HG03442 (cell line): ENCODE data around the gene ZNF292.
A peak's percentile ranks its signal among the peaks of the same experiment; 100 is the strongest.
"Not testable (repeated sequence)": the region's sequence is repeated elsewhere in the genome, so short reads cannot be mapped to it uniquely, and the experiment has no call there.

Experiments used
- ATAC-seq: cut with Tn5 transposase; IDR thresholded peaks from one replicate; pipeline ENCODE4 v1.9.1; 2021; ENCODE audit warnings: mild to moderate bottlenecking, moderate library complexity; ENCODE audit not compliant: unreplicated experiment

Gene ZNF292

GRCh38 chr6:87157596-87157995, 2.2 kb downstream of the ZNF292 start:
- not testable (repeated sequence) for ATAC-seq

- ATAC-seq = no peak
These were observed 5.9 kb downstream of the ZNF292 start for GRCh38 chr6:87161299-87161698.

- peak; percentile 44 for ATAC-seq
These were observed 8.6 kb downstream of the ZNF292 start for GRCh38 chr6:87164004-87164403.

GRCh38 chr6:87164506-87164905, 9.1 kb downstream of the ZNF292 start:
- ATAC-seq = peak; percentile 12

- ATAC-seq = no peak
These were observed 9.8 kb downstream of the ZNF292 start for GRCh38 chr6:87165185-87165584.

DNA sequence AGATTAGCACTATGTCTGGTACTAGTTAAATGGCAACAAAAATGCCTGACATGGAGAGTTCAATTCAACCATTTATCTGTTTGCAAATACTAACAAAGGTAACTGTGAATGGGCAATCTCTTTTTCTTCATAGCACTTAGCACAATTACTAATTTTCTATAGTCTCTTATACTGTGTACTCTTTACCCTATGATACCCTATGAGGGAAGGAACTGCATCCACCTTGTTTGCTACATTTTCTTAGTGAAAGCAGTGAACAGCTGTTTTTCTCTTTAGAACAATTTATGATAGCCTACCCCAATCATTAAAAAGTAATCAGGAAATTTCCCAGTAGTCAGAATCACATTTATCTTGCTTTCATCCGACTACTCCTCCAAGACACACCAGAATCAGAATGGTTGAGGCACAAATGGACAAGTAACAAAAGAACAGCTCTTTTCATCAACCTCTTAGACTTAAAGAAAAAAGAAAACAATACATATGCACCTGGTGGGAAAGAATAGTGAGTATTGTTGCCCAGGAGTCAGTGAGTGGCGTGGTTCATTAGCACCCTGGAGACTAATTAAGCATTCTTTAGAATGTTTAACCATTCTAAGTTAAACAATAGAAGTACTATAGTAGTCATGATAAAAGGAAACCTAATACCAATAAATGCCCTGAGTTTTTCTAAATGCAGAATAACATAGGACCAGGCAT, 16.7 kb downstream of the ZNF292 start:
- no peak for ATAC-seq

GRCh38 chr6:87174078-87174579, 18.8 kb downstream of the ZNF292 start:
- no peak for ATAC-seq

- ATAC-seq = no peak
These were observed 21.1 kb downstream of the ZNF292 start for GRCh38 chr6:87176493-87176892.

DNA sequence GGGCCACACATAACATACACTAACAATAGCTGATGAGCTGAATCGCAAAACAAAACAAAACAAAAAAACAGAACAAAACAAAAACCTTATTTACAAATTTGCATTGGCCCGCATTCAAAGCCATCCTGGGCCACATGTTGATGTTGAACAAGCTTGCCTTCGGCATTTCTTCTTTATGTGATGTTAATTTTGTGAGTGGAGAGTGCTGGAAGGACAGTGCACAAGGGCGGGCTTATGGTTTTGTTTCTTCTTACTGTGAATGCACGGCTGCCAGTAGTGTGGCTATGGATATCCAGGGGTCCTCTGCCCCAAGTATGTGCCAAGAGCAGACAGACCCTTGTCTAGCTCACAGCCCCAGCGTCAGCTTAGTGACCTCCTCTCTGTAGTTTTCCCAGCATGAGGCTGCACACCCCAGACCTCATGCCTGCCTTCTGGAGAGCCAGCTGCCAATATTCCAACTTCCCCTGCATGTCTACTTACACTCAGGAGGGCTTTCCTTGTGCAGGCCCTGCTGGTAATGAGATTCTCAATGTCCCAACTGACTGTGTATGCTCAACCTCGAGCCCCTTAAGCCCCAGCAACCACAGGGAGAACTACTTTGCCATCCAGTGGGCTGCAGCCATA, 24.9 kb downstream of the ZNF292 start:
- ATAC-seq = no peak

DNA sequence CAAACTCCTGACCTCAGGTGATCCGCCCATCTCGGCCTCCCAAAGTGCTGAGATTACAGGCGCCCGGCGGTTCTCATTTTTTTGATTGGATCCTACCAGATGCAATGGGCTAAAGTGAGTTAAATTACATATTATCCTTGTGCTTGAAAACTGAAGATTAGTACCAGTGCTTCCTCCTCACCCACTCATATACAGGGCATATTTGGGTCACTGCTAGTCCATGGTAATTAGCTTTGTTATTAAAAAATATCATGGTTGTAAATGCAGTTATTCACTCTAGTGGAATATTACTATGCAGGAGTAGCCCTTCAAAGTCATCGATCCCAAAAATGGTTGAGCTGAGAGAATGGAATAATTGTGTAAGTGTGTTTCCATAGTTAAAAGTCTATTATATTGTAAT, 26.5 kb downstream of the ZNF292 start:
- no peak for ATAC-seq

DNA sequence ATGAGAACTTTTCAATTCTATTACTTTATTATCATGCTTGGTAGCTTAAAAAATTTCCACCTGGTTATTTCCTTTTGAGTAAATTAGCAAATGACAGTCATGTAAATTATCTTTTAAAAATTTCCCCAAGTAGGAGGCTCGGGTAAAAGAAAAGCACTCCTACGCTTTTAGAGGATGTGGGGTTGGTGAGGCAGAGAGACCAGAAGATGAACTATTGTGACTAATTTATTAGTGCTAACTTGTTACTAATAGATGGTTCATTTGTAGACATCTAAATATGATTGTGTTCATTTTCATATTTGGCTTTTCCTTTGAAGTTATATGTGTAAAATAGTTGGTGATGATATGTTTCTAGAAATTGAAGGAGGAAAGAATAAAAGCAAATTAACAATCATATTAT, 27.0 kb downstream of the ZNF292 start:
- ATAC-seq = peak; percentile 81

GRCh38 chr6:87182940-87183339, 27.6 kb downstream of the ZNF292 start:
- no peak for ATAC-seq

GRCh38 chr6:87183687-87184086, 28.3 kb downstream of the ZNF292 start:
- no peak for ATAC-seq

GRCh38 chr6:87184762-87185250, 29.4 kb downstream of the ZNF292 start:
- ATAC-seq = no peak

DNA sequence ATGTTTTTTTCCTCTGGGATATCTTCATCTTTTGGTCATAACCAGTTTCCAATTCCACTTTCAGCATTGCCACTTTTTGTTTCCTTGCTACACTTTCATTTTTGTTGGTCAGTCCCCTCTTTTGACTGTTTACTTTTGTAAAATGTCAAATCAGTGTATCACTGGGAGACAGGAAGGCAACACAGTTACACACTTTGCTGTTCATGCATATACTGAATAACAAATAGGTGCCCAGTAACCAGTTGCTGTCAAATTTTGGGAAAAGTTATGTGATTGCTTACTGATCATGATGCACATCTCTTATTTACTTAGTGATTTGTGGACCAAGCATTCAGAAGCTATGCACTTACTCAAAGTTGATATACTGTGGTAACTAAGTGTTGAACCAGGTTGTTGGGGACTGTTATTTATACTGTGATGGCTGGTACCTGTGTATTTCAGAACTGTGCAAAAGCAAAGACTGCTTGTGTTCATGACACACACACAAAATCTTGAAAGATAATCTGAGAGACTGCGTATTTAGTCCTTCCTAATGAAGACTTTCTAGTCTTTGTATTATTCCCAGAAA, 41.0 kb downstream of the ZNF292 start:
- ATAC-seq = no peak

GRCh38 chr6:87197547-87197946, 42.2 kb downstream of the ZNF292 start:
- ATAC-seq = peak; percentile 84

DNA sequence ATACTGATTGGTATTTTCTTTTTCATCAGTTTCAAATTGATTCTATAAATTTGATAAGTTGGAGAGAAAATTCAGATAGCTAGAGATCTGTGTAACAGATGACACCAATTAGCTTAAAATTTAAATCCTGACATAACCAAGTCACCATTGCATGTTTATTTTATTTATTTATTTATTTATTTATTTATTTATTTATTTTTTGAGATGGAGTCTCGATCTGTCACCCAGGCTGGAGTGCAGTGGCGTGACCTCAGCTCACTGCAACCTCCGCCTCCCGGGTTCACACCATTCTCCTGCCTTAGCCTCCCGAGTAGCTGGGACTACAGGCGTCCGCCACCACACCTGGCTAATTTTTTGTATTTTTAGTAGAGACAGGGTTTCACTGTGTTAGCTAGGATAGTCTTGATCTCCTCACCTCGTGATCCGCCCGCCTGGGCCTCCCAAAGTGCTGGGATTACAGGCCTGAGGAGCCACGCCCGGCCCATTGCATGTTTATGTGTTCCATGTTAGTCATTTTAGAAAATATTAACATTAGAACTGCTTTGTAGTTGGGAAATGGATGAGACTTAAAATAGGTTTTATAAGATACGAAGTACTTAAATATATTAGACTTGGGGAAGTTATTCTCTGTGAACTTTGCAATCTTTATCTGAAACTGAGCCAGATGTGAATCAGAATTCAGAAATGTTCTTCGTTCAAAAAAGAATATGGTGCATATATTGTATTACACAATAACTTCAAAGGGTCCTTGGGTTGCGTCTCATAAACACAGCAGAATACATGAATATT, 42.9 kb downstream of the ZNF292 start:
- not testable (repeated sequence) for ATAC-seq

DNA sequence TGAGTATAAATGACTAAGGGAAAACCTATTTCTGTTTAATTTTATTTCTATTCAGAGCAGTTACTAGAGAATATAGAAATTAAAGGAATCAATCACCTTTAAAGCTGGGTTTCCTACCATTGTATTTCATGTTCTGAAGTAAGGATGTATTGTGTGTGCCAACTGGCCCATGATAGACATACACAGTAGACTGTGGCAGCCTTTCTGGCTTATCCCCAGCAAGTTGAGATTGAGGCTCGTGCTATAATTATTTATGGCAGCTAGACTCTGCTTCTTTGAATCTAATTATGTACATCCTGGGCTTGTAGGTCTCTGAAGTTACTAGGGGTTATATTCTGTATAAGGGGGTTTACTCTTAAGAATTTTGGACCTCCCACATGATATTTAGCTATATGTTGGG, 44.4 kb downstream of the ZNF292 start:
- no peak for ATAC-seq

- ATAC-seq = no peak
These were observed 45.3 kb downstream of the ZNF292 start for GRCh38 chr6:87200469-87201175.

GRCh38 chr6:87203448-87204023, 48.2 kb downstream of the ZNF292 start:
- ATAC-seq = no peak
